Putamen (tissue), 1 donor: Measurements from ENCODE around the gene MICB.
"Not testable (repeated sequence)": the region's sequence is repeated elsewhere in the genome, so short reads cannot be mapped to it uniquely, and the experiment has no call there.

Experiments used
- DNase-seq: peaks from one replicate; pipeline ENCODE4 v3.0.0-alpha.2; 2016; ENCODE audit warnings: low spot score

The MICB gene

GRCh38 chr6:31509036-31509435, 11.1 kb downstream of the MICB start:
- not testable (repeated sequence) for DNase-seq

- DNase-seq, result no peak
Measured at GRCh38 chr6:31510007-31510406, 12.1 kb downstream of the MICB start.

- DNase-seq, result no peak
Measured at GRCh38 chr6:31513456-31514165, 15.7 kb downstream of the MICB start.

- DNase-seq, result no peak
Measured at GRCh38 chr6:31521835-31522234, 23.9 kb downstream of the MICB start.

- no peak for DNase-seq
Measured at GRCh38 chr6:31525553-31525931, 27.6 kb downstream of the MICB start.

- DNase-seq, result no peak
Measured at GRCh38 chr6:31525932-31526591, 28.1 kb downstream of the MICB start.

GRCh38 chr6:31528307-31528777, 30.4 kb downstream of the MICB start:
- DNase-seq, result no peak

- DNase-seq, result no peak
Measured at GRCh38 chr6:31528821-31529328, 30.9 kb downstream of the MICB start, which contains the start of gene MCCD1. TSS of gene MCCD1 (plus strand) at chr6:31528962. CDS start at chr6:31529015, 53 bp downstream.

- no peak for DNase-seq
Measured at GRCh38 chr6:31529329-31530150, 31.6 kb downstream of the MICB start.

- no peak for DNase-seq
Measured at GRCh38 chr6:31530659-31531058, 32.7 kb downstream of the MICB start.

- no peak for DNase-seq
Measured at GRCh38 chr6:31531162-31531561, 33.2 kb downstream of the MICB start.

GRCh38 chr6:31531771-31532643, 34.1 kb downstream of the MICB start:
- DNase-seq, result no peak

- DNase-seq, result no peak
Measured at GRCh38 chr6:31532644-31533454, 34.9 kb downstream of the MICB start.

GRCh38 chr6:31533455-31533841, 35.5 kb downstream of the MICB start:
- DNase-seq, result no peak

GRCh38 chr6:31534011-31534410, 36.1 kb downstream of the MICB start:
- DNase-seq, result no peak

- no peak for DNase-seq
Measured at GRCh38 chr6:31534521-31535040, 36.6 kb downstream of the MICB start.

- DNase-seq, result no peak
Measured at GRCh38 chr6:31535538-31536324, 37.8 kb downstream of the MICB start.

GRCh38 chr6:31538805-31539400, 41.0 kb downstream of the MICB start:
- peak; percentile 56 for DNase-seq

- no peak for DNase-seq
Measured at GRCh38 chr6:31540640-31541039, 42.7 kb downstream of the MICB start.
